ENCODE data around the gene MIPEP. TPM values are rescaled to one million over a fixed set of nuclear protein-coding genes. Genes with fewer than 3 reads are reported as not detected.

The MIPEP gene
- total and polyA plus RNA-seq, 10 of the 15 experiments (the other 5 are each of a cell fraction or from before 2014, with no cell fraction given) = 15.6 to 56.2 (median 29.8) TPM

DNA sequence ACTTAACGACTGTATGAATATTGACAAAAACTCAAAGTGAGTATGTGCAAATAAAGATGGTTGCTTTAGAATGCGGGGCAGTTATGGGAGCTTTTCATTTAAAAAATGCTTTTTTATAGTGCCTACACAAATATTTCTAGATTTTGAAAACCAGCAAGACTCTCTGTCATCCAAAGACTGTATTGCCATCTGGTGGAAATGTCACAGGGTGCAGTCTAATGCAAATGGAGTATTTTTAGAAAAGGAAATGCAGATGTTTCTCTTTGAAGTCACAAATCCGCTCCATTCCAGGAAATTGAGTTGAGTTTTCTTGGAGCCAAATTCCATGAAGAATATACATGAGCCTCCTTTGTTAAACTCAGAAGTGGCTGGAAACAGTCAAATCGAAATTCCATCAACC, 10.4 kb upstream of the MIPEP start (continued):
- TF ChIP-seq, protein P1, sequence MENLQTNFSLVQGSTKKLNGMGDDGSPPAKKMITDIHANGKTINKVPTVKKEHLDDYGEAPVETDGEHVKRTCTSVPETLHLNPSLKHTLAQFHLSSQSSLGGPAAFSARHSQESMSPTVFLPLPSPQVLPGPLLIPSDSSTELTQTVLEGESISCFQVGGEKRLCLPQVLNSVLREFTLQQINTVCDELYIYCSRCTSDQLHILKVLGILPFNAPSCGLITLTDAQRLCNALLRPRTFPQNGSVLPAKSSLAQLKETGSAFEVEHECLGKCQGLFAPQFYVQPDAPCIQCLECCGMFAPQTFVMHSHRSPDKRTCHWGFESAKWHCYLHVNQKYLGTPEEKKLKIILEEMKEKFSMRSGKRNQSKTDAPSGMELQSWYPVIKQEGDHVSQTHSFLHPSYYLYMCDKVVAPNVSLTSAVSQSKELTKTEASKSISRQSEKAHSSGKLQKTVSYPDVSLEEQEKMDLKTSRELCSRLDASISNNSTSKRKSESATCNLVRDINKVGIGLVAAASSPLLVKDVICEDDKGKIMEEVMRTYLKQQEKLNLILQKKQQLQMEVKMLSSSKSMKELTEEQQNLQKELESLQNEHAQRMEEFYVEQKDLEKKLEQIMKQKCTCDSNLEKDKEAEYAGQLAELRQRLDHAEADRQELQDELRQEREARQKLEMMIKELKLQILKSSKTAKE (IDR thresholded peaks at IDR 0.05; ENCODE audit: low read depth, poor library complexity, severe bottlenecking) = no peak
- no peak for TF ChIP-seq SMARCA5 (IDR thresholded peaks at IDR 0.05)
- peak; percentile 75 for TF ChIP-seq RAD21 (IDR thresholded peaks at IDR 0.05; ENCODE audit: insufficient read depth, low read depth, low read length)
- TF ChIP-seq ZNF24 (IDR thresholded peaks at IDR 0.05) = no peak
- TF ChIP-seq, protein P2, sequence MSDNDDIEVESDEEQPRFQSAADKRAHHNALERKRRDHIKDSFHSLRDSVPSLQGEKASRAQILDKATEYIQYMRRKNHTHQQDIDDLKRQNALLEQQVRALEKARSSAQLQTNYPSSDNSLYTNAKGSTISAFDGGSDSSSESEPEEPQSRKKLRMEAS (IDR thresholded peaks at IDR 0.05; ENCODE audit: low read depth, low read length) = no peak
- TF ChIP-seq TAF1 (IDR thresholded peaks at IDR 0.05; ENCODE audit: borderline replicate concordance, low read depth, low read length) = no peak

DNA sequence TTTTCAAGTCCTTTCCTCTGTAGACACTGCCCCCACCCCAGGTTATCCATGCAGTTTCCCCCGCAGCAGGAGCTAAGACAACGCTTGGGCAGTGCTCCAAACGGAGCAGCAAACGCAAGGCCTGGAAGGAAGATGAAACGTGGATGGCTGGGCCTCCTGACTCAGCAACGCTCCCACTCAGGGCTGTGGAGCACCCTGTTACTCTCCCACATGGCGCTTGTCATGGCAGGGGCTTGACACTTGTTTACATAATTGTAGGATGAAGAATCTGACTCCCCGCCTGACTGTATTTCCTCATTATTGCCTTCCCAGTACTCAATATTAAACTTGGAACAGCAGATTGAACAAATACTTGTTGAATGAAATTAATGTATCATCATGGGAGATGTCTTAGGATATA, 8.9 kb upstream of the MIPEP start:
- no peaks in the 10 kb centered on the region for H3K9me3 ChIP-seq (replicated peaks; ENCODE audit: control insufficient read depth, insufficient read depth, low read length)
- no peaks in the 10 kb centered on the region for H3K36me3 ChIP-seq (ENCODE audit: control insufficient read depth in 2 of 2, insufficient read depth in 2 of 2, low read length in 1 of 2)
- 66% methylated on average over 8 of the region's 8 CpGs for WGBS (ENCODE audit: insufficient coverage, insufficient replicate concordance, low lambda C conversion rate, missing lambda C conversion rate)
- no peak for TF ChIP-seq CHD2 (IDR thresholded peaks at IDR 0.05; ENCODE audit: borderline replicate concordance, low read depth, low read length)
- no peak for TF ChIP-seq CBX3 (IDR thresholded peaks at IDR 0.05; ENCODE audit: borderline replicate concordance, low read depth)
- TF ChIP-seq SIN3A (IDR thresholded peaks at IDR 0.05; ENCODE audit: low read depth, low read length) = no peak
- TF ChIP-seq, protein P3, sequence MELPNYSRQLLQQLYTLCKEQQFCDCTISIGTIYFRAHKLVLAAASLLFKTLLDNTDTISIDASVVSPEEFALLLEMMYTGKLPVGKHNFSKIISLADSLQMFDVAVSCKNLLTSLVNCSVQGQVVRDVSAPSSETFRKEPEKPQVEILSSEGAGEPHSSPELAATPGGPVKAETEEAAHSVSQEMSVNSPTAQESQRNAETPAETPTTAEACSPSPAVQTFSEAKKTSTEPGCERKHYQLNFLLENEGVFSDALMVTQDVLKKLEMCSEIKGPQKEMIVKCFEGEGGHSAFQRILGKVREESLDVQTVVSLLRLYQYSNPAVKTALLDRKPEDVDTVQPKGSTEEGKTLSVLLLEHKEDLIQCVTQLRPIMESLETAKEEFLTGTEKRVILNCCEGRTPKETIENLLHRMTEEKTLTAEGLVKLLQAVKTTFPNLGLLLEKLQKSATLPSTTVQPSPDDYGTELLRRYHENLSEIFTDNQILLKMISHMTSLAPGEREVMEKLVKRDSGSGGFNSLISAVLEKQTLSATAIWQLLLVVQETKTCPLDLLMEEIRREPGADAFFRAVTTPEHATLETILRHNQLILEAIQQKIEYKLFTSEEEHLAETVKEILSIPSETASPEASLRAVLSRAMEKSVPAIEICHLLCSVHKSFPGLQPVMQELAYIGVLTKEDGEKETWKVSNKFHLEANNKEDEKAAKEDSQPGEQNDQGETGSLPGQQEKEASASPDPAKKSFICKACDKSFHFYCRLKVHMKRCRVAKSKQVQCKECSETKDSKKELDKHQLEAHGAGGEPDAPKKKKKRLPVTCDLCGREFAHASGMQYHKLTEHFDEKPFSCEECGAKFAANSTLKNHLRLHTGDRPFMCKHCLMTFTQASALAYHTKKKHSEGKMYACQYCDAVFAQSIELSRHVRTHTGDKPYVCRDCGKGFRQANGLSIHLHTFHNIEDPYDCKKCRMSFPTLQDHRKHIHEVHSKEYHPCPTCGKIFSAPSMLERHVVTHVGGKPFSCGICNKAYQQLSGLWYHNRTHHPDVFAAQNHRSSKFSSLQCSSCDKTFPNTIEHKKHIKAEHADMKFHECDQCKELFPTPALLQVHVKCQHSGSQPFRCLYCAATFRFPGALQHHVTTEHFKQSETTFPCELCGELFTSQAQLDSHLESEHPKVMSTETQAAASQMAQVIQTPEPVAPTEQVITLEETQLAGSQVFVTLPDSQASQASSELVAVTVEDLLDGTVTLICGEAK (IDR thresholded peaks at IDR 0.05; ENCODE audit: borderline replicate concordance) = no peak
- no peak for TF ChIP-seq NR2C2 (IDR thresholded peaks at IDR 0.05; ENCODE audit: borderline replicate concordance, control insufficient read depth, insufficient read length, low read depth)
- H3K9ac ChIP-seq (ENCODE audit: control insufficient read depth, insufficient read depth, low read length) = no peak overlapping the region
- no peak for DNase-seq (ENCODE audit: low read depth, low spot score)
- H3K4me3 ChIP-seq = no peak overlapping the region
- no peaks in the 10 kb centered on the region for H3K79me2 ChIP-seq (ENCODE audit: control insufficient read depth, insufficient read depth, low read length)
- peaks cover 0 to 3% of the 10 kb centered on the region in 2 experiments; a peak in 1 of 4 replicates for H3K27me3 ChIP-seq (replicated peaks in 1 of 2; ENCODE audit: control insufficient read depth in 2 of 2, insufficient read depth in 2 of 2, low read length in 1 of 2)
- FAIRE-seq = no peak
- no peak for ATAC-seq
- in situ Hi-C loops (cut with MboI) (no loop called here), intact Hi-C loops (cut with micrococcal nuclease; ENCODE audit: unreplicated experiment) (loop anchor here (2.0 kb wide), 1 partner anchor 431 kb away; no protein-coding TSS in a partner anchor)
- ChIA-PET SMC1A (ENCODE audit: uncharacterized antibody, unreplicated experiment) (no interaction called here), CTCF (interaction anchor here (0.6 to 1.1 kb wide), 3 partner anchors 13 to 387 kb away, joined by 3 read pairs; no protein-coding TSS in a partner anchor), RAD21 (ENCODE audit: unreplicated experiment) (interaction anchor here (2.2 kb wide), 1 partner anchor 9 kb away, joined by 5 read pairs; the partner anchor contains the start of gene MIPEP), POLR2A (interaction anchor here (0.6 to 0.7 kb wide), 3 partner anchors 10 to 145 kb away, joined by 3 to 5 read pairs (median 4); no protein-coding TSS in a partner anchor)
- H3K4me2 ChIP-seq (ENCODE audit: control insufficient read depth, insufficient read depth) = no peak overlapping the region
- H2AFZ ChIP-seq (ENCODE audit: control insufficient read depth, low read depth, low read length) = no peak overlapping the region
- no peaks in the 10 kb centered on the region for H3K4me1 ChIP-seq (ENCODE audit: control insufficient read depth, insufficient read depth, low read length)
- BruUV-seq (replicated peaks) = no TSS peak
- H3K27ac ChIP-seq (ENCODE audit: control insufficient read depth, insufficient read depth) = no peak overlapping the region
- no peaks in the 10 kb centered on the region for H4K20me1 ChIP-seq (ENCODE audit: control insufficient read depth, insufficient read depth)

Measured in GM12878 (cell line).